ENCODE results near the gene NFIA.

NFIA gene

DNA sequence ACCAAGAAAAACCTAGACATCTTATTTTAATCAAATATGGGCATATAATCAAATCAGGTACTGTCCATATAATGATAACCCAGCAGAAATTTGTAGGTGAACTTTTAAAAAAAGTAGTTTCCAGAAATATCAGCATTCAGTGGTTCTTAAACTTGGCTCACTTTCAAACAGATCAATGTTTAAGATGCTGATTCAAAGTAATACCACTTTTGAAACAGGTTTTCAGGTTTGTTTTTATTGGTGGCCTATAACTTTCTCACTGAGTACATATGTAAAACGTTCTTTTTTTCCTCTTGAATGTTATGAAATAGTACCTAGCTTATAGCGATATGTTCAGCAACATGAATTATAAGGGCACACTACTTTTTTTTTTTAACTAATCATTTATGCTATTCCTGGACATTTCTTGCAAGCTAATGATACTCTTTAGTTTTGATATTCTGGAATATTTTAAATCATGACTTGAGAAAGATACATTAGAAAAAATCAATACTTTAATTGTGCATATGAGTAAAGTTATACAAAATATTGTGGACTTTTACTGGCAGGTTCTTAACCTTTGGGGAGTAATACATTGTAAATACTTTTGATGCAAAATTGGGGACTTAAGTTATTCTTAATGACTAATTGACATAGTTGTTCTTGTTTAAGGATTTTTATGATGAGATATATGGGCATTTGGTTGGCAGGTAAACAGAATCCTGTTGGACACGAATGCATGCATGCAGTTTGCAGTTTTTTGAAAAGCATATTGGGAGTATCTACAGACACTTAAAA is 3.0 kb downstream of the NFIA start:
- DNase-seq, result no peak

- no peak for DNase-seq
Measured at GRCh38 chr1:61085983-61086644, 3.8 kb downstream of the NFIA start.

GRCh38 chr1:61087571-61087970 is 5.2 kb downstream of the NFIA start:
- DNase-seq, result no peak

GRCh38 chr1:61088163-61088974 is 6.0 kb downstream of the NFIA start:
- DNase-seq, result no peak

DNA sequence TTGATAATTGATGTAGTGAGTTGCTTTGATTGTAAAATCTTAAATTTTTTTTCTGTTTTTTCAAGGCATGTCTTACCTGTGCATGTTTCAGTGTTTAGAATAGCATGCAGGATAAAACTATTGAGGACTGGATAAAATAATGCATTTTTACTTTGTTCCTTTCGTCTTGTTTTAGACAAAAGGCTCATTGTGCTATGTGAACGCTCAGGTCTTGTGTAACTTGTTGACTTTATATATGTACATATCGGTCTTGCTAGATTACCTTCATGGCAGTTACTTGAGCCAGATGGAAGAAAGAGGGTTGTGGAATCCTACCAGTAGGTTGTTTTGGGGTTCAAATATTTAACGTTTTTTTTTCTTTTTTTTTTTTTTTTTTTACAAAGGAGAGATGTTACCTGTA is 7.0 kb downstream of the NFIA start:
- DNase-seq, result no peak

DNA sequence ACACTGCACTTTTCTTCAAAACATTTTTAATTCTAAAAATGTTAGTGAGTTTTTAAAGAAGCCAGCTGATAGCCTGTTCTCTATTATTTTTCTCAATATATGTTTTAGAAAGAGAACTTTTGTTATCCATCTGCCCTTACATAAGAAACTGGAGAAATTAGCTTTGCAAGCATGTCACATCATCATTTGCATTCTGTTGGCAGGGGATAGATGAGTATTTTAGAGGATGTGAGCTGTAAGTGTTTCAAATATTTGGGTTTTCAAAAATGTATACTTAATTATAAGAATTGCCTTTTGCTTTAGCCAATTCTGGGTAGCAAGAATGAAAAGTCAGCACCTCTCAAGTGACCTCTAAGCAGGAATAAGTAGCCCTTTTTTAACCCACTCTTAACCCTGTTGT is 7.4 kb downstream of the NFIA start:
- DNase-seq, result no peak

DNA sequence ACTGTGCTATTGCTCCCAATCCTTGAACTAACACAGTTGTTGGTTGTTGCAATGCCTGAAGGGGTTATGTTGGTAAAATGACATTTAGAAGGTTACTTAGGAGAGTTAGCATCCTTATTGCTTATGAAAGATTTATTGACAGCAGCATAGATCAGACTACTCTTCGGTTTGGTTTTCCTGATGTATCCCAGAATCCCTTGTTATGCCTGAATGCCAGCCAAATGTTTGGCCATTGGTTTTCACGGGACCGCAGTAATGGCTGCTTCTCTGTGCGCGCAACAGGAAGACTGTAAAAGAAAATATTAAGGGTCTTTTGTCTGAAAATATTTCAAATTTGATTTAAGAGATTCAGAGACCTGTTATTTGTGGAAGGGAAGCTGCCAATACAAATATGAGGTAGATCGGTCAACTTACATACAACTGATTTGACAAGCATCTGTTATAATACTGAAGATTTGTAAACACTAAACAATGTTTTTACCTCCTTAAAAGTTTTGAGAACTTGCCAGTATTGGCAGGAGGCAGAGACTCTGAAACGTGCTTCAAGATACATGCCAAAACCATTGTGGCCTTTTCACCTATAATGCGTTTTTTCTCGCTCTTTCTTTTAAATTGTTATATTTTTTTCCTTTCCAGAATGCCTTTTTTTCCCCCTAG is 8.3 kb downstream of the NFIA start:
- no peak for DNase-seq

- no peak for DNase-seq
Measured at GRCh38 chr1:61091455-61091854, 9.1 kb downstream of the NFIA start.

DNA sequence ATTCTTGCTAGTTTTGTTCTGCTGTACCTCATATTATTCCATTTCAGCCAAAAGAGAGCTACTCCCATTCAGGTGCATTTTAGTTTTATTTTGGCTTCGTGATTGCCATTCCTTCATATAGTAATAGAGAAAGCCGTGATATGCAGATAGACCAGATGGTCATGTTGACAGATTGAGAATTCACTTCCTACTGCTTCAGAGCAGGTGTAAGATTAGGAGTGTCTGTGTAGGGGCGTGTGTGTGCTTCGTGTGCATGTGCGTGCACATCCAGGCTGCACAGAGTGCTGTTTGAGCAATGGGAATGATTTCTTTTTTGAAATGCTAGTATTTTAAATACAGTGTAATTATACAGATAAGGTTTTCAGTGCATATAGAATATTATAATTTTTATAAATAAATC is 10.3 kb downstream of the NFIA start:
- no peak for DNase-seq

DNA sequence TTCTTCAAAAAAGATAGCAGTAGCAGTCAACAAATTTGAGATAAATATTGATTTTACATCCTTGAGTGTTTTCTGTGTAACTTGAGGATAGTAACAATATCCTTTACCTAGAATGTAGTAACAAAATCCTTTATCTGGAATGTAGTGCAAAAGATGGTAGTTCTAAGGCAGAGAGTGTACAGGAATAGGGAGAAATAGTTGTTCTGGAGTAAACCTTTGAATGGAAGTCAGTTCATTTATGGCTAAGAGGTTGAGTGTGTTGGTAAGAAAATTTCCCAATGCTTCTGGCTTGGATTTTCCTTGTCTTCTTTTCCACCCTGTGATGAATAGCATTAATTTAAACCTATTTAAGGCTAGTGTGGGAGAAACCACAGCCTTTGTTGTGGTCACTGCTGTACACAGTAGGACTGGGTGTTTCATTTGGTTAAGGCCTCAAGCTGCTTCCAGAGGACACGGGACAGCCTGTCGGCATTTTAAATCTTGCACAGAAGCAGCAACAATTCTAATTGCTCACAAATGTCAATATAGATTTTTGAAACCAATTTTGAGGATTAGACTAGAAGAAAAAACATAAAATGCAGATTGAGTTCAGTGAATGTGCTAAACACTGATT is 11.3 kb downstream of the NFIA start:
- DNase-seq, result no peak

GRCh38 chr1:61094677-61095469 is 12.5 kb downstream of the NFIA start:
- no peak for DNase-seq

GRCh38 chr1:61095470-61095812 is 13.1 kb downstream of the NFIA start:
- no peak for DNase-seq

GRCh38 chr1:61097317-61097716 is 15.0 kb downstream of the NFIA start:
- DNase-seq, result no peak

- DNase-seq, result no peak
Measured at GRCh38 chr1:61097722-61098121, 15.4 kb downstream of the NFIA start.

DNA sequence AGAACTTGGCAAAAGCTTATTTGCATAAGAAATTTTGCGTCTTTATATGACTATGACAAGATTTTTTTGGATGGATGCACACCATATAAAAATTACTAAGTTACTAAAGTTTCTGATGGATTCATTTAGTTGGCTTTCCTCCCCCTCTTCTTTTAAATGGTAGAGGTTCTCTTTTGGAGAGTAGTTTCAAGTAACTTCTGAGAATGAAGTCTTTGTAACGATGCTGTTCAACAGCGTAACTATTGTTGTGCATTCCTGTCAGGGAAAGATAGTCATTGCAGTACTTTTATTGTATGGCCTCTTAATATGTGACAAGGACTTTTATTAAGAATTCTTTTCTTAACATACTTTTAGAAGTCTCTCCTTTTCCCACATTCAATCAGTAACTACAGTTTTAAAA is 16.0 kb downstream of the NFIA start:
- DNase-seq, result no peak

DNA sequence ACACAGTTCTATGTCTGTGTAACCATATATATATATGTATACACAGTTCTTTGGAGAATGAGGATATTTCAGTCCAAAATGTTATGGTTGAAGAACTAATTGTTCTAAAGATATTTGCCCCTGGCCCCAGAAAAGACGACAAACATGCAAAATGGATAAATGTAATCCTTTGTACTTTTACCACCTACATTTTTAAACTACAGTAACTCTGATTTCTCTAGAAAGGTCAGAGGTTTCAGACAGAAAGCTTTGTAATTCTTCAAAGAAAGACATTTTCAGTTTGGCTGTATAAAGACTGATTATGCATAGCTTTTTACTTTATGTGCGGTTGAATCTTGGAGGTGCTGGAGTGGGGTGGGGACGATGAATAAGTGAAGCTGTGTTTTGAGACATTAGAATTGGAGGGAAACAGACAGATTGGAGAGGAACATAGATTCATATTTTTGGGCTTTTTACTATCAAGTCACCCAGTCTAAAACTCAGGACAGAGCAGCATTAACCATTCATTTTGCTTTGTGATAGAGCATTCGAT is 16.6 kb downstream of the NFIA start:
- no peak for DNase-seq

GRCh38 chr1:61100578-61100977 is 18.2 kb downstream of the NFIA start:
- DNase-seq, result no peak

- DNase-seq, result no peak
Measured at GRCh38 chr1:61101536-61101935, 19.2 kb downstream of the NFIA start.

DNA sequence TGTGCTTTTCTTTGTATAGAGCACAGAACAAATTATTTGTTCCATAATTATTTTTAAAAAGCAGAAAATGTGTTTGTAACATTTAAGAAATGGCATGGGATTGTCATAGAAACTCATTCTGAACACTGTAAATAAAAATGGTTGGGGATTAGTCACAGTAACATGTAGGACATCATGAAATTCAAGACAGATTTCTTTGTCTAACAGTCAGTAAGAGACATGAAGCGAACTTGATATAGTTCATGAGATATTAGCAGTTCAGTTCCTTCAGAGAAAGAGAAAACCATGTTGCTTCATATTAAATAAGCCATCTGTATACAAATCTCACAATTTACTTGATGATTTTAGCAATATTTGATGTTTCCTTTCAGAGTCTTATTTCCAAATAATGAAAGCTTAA is 19.7 kb downstream of the NFIA start:
- no peak for DNase-seq

GRCh38 chr1:61102621-61103020 is 20.3 kb downstream of the NFIA start:
- no peak for DNase-seq

GRCh38 chr1:61104220-61104671 is 21.9 kb downstream of the NFIA start:
- no peak for DNase-seq

DNA sequence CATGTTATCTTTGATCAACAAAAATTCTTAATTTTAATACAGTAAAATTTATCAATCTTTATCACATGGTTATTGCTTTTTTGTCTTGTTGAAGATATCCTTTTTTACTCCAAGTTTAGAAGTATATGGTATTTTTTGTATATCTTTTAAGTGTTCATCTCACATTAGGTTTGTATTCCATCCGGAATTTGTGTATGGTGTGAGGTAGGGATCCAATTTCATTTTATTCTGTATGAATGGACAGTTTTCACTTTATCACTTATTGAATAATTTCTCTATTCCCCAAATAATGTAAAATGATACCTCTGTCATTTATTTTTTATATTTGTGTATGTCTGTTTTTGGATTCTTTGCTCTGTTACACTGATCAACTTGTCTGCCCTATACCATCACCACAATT is 25.3 kb downstream of the NFIA start:
- no peak for DNase-seq
